Adipocyte (in vitro differentiated cells): ENCODE measurements around the gene FLYWCH2.
A peak's percentile ranks its signal among the peaks of the same experiment; 100 is the strongest.

Source experiments
- DNase-seq: peaks from one replicate; pipeline ENCODE4 v3.0.0-alpha.2; 2015; ENCODE audit warnings: low read depth
- H3K27me3 ChIP-seq: replicated peaks from 2 replicates; pipeline ENCODE4 v1.7.0; 2013; ENCODE audit warnings: mild to moderate bottlenecking, low read length, moderate library complexity; ENCODE audit not compliant: control insufficient read depth, insufficient read depth
- H3K36me3 ChIP-seq: 2 replicates; pipeline ENCODE4 v1.7.0; 2013; ENCODE audit warnings: low read length, mild to moderate bottlenecking, moderate library complexity; ENCODE audit not compliant: control insufficient read depth, insufficient read depth, severe bottlenecking
- H3K4me1 ChIP-seq: 2 replicates; pipeline ENCODE4 v1.7.0; 2013; ENCODE audit warnings: mild to moderate bottlenecking, low read length, moderate library complexity; ENCODE audit not compliant: control insufficient read depth, insufficient read depth
- H3K4me3 ChIP-seq: 2 replicates; pipeline ENCODE4 v1.7.0; 2013; ENCODE audit warnings: mild to moderate bottlenecking, low read length, moderate library complexity
- H3K9ac ChIP-seq: 2 replicates; pipeline ENCODE4 v1.7.0; 2013; ENCODE audit warnings: mild to moderate bottlenecking, low read length, moderate library complexity
- H3K9me3 ChIP-seq: 2 replicates; pipeline ENCODE4 v1.7.0; 2013; ENCODE audit warnings: mild to moderate bottlenecking, low read length, moderate library complexity; ENCODE audit not compliant: control insufficient read depth

FLYWCH2 gene

DNA sequence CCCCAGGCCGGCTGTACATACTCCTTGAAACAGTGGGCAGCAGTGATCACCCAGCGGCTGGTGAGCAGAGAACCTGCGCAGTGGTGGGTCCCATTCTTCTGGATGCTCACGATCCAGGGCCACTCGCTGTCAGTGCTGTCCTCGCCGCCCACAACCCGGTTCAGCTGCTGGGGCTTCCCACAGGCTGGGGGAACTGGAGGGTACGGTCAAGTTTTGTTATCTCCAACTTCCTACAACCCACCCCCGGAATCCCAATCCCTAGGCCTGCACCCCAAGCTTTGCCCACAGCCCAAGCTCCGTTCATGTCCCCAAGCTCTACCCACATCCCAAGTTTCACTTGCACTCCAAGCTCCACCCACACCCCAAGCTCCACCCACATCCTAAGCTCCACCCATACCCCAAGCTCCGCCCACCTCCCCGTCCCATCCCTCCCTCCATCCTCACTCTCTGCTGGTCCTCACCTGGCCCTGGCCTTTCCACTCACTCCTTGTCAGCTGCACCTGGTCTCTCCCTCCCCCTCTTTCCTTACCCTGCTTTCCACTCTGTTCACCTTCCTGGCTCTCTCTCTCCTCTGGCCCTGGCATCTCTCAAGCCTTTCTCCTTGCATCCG lies 26.8 kb upstream of the FLYWCH2 start:
- Histone ChIP-seq H3K9ac (no peak overlapping the region), H3K4me1 (no peaks in the 10 kb centered on the region), H3K9me3 (peaks cover 12% of the 10 kb centered on the region), H3K36me3 (no peaks in the 10 kb centered on the region), H3K27me3 (peaks cover 15% of the 10 kb centered on the region), H3K4me3 (no peak overlapping the region)
- no peak for DNase-seq

DNA sequence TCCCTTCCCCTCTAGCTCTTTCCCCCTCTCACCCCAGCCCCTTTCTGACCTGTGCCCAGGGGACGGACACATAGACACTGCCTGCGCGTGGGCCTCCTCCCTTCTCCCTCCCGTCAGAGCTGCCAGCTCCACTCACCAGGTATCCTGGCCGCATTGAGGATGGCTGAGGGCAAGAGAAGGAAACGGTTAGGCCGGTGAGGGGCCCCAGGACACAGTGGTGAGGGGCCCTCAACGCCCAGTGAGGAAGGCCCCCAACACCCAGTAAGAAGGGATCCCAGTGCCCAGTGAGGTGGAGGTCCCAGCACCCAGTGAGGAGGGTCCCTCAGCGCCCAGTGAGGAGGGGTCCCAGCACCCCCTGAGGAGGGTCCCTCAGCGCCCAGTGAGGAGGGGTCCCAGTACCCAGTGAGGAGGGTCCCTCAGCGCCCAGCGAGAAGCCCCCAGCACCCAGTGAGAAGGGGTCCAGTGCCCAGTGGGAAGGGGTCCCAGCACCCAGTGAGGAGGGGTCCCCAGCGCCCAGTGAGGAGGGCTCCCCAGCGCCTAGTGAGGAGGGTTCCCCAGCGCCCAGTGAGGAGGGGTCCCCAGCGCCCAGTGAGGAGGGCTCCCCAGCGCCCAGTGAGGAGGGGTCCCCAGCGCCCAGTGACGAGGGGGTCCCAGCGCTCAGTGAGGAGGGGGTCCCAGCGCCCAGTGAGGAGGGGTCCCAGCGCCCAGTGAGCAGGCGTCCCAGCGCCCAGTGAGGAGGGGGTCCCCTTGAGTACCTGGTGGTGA lies 26.1 kb upstream of the FLYWCH2 start:
- H3K4me3 ChIP-seq = no peak overlapping the region
- no peaks in the 10 kb centered on the region for H3K36me3 ChIP-seq
- H3K9me3 ChIP-seq = peaks cover 15% of the 10 kb centered on the region
- H3K27me3 ChIP-seq = peaks cover 15% of the 10 kb centered on the region
- no peaks in the 10 kb centered on the region for H3K4me1 ChIP-seq
- no peak for DNase-seq
- no peak overlapping the region for H3K9ac ChIP-seq

DNA sequence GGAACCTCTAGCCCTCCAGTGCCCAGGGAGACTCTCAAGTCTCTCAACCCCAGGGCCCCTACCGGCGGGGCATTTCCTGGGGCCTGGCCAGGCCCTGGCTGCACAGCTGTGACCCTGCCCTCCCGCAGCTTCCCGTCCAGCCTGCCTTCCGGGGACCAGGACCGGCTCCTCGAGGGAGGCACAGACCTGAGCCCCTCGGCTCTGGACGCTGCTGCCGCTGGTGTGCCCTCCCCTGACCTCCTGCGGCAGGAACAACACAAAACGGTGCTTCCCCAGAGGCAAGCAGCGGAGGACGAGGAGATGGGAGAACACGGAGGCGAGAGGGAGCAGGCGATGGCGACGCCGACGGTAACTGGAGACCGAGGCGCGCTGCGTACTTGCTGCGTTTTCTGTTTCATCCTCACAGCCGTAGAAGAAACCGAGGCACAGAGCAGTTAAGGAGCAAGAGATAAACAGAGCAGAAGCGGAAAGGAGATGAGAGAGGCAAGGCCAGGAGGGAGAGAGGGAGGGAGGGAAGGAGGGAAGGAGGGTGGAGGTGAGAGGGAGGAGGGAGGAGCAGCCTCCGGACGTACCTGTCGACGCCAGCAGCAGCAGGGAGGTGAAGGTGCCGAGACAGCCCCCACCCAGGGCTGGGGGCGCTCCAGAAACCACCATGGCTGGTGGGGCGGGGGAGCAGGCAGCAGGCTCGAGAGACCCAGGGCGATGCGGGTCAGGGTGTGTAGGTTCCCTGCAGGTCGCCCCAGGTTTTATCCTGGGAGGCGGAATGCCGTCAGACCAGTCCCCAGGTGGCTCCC lies 25.4 kb upstream of the FLYWCH2 start, which contains the start of gene PRSS22:
PRSS22 (minus strand) TSS at position 720 of the 794 bp plus-strand sequence; CDS start at position 654, 66 bp downstream.
- Histone ChIP-seq H3K4me3 (no peak within 1 kb of the TSS), H3K27me3 (peaks cover 15% of the 10 kb centered on the region)

DNA sequence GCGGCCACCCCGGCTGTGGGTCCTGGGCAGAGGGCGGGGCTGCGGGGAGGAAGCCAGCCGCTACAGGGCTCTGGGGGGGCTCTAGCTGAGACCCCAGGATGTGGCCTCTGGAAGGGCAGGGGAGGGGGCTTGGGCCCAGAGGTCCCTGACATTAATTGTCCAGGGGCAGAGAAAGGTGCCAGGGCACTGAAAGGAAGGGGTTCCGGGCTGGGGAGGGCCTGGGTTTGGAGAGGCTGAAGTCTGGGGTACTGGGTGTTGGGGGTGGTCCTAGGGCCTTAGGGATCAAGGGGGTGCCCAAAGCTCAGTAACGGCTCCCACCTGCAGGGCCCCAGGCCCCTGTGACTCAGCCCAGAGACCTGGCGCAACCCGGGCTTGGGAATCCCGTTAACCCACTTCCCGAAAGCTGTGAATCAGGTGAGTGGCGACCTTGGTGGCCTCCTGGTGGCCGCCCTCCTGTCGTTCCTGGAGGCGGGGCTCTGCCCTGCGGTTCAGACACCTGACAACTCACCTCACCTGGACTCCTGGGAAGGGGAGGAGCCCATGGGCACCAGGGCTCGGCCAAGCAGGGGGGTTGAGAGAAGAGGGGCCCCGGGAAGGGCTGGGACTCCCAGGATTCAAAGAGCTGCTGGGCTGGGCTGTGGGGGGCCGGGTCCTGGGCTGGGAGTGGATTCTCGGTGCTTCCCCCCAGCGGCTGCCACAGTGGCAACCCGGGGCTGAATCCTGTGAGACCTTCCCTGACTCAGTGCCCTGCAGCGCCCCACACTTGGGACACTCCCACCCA lies 24.6 kb upstream of the FLYWCH2 start:
- DNase-seq = no peak
- Histone ChIP-seq H3K27me3 (peaks cover 15% of the 10 kb centered on the region), H3K9ac (no peak overlapping the region), H3K4me1 (no peaks in the 10 kb centered on the region), H3K9me3 (peaks cover 15% of the 10 kb centered on the region), H3K4me3 (no peak overlapping the region), H3K36me3 (no peaks in the 10 kb centered on the region)

More for the DNA sequence above, 25.4 kb upstream of the FLYWCH2 start, which contains the start of gene PRSS22:
- Histone ChIP-seq H3K9ac (no peak within 1 kb of the TSS), H3K9me3 (peaks cover 15% of the 10 kb centered on the region), H3K4me1 (no peaks in the 10 kb centered on the region), H3K36me3 (no peaks in the 10 kb centered on the region)
- no peak for DNase-seq

- H3K36me3 ChIP-seq = no peaks in the 10 kb centered on the region
- peaks cover 8% of the 10 kb centered on the region for H3K9me3 ChIP-seq
- peaks cover 9% of the 10 kb centered on the region for H3K27me3 ChIP-seq
- no peak overlapping the region for H3K9ac ChIP-seq
- no peaks in the 10 kb centered on the region for H3K4me1 ChIP-seq
- H3K4me3 ChIP-seq = no peak overlapping the region
- DNase-seq = no peak
Measured at GRCh38 chr16:2859686-2860265, 23.2 kb upstream of the FLYWCH2 start.

GRCh38 chr16:2860826-2861567 lies 22.0 kb upstream of the FLYWCH2 start:
- H3K27me3 ChIP-seq = peaks cover 9% of the 10 kb centered on the region
- peaks cover 8% of the 10 kb centered on the region for H3K9me3 ChIP-seq
- H3K4me3 ChIP-seq = no peak overlapping the region
- no peaks in the 10 kb centered on the region for H3K36me3 ChIP-seq
- no peak for DNase-seq
- H3K9ac ChIP-seq = no peak overlapping the region
- H3K4me1 ChIP-seq = no peaks in the 10 kb centered on the region

DNA sequence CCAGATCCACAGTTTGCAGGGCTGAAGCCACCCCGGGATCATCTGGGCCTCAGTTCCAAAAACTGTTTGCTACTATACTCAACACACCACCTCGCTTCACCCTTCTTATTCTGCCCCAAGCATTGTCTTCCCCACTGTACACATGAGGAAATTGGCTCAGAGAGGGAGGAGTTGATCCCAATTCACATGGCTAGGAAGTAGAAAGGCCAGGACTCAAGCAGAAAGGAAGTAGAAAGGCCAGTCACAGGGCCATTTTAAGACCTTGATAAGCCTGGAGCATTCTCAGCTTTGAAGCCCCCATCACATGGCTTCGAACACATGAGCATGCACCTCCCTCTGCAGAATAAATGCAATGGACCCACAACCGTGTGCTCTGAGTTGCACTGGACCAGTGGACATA lies 17.4 kb upstream of the FLYWCH2 start:
- Histone ChIP-seq H3K9ac (no peak overlapping the region), H3K36me3 (no peaks in the 10 kb centered on the region), H3K4me3 (no peak overlapping the region), H3K9me3 (peaks cover 8% of the 10 kb centered on the region), H3K27me3 (no peaks in the 10 kb centered on the region), H3K4me1 (peaks cover 4% of the 10 kb centered on the region)
- DNase-seq = no peak

DNA sequence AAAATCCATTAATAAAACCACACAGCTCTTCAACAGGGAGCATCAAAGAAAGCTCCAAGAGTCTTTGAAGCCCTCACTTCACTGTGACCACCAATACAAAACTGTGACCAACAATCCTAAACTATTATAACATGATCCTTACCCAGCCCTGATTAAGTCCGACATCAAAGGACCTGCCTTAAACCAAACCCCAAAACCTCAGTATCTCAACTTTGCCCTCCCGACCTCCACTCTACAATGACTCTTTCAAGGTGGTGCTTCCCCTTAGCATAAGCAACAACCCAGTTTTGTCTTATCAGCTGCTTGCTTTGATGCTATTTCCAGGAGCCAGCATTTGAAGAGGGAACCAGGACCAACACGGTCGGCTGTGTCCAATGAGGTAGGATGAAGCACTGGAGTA lies 16.6 kb upstream of the FLYWCH2 start:
- Histone ChIP-seq H3K4me3 (no peak overlapping the region), H3K27me3 (no peaks in the 10 kb centered on the region), H3K9ac (no peak overlapping the region), H3K4me1 (peaks cover 4% of the 10 kb centered on the region), H3K9me3 (peaks cover 1% of the 10 kb centered on the region), H3K36me3 (no peaks in the 10 kb centered on the region)
- DNase-seq = no peak

DNA sequence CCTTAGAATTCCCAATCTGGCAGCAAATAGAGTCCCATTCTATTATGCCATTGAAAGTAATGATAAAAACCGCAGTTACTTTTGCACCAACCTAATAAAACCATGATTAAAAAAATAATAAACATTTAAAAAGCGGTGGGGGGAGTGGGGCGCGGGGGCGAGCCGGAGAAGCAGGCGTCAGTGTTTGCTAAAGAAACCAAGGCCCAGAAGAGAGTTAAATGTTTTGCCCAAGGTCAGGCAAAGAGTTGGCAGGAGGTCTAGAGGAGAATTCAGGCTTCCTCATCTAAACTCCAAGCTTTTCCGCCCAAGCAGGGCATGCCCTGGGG lies 15.4 kb upstream of the FLYWCH2 start:
- Histone ChIP-seq H3K4me3 (peak overlapping the region; percentile 88), H3K36me3 (no peaks in the 10 kb centered on the region), H3K9me3 (no peaks in the 10 kb centered on the region), H3K4me1 (peaks cover 4% of the 10 kb centered on the region), H3K9ac (peak overlapping the region; percentile 91), H3K27me3 (no peaks in the 10 kb centered on the region)
- DNase-seq = no peak
